Activated CD8-positive, alpha-beta memory T cell treated with anti-CD3 and anti-CD28 coated beads, Interleukin-2, amount 10 ng/mL, durations not matched to agents 7 days and 5 days (primary cell): Measurements from ENCODE around the gene ZBTB20. TPM values are rescaled to one million over a fixed set of nuclear protein-coding genes. Genes with fewer than 3 reads are reported as not detected.

Experiments used
- ATAC-seq: fragments of 150-1000 bp; cut with Tn5 transposase; one replicate; pipeline ENCODE4 v1.10.0; 2021; ENCODE audit warnings: moderate library complexity
- CTCF ChIA-PET: fragments of 350-600 bp; sonication (Branson Sonifier 250); formaldehyde crosslinking; loops from one replicate; lab custom pipeline; 2021; ENCODE audit warnings: antibody characterized with exemption; lab: Charles Lee
- DNase-seq: peaks from one replicate; pipeline ENCODE4 v3.0.0-alpha.2; 2020
- H3K27ac Mint-ChIP-seq: one replicate; pipeline ENCODE4 v1.8.0; 2021; ENCODE audit warnings: mild to moderate bottlenecking, mixed read lengths
- H3K27me3 Mint-ChIP-seq: one replicate; pipeline ENCODE4 v1.8.0; 2021; ENCODE audit warnings: mixed read lengths
- H3K36me3 Mint-ChIP-seq: one replicate; pipeline ENCODE4 v1.8.0; 2021; ENCODE audit warnings: mild to moderate bottlenecking, mixed read lengths
- H3K4me1 Mint-ChIP-seq: one replicate; pipeline ENCODE4 v1.8.0; 2021; ENCODE audit warnings: mixed read lengths
- H3K4me3 Mint-ChIP-seq: one replicate; pipeline ENCODE4 v1.8.0; 2021; ENCODE audit warnings: mild to moderate bottlenecking, moderate library complexity, mixed read lengths
- H3K9me3 Mint-ChIP-seq: one replicate; pipeline ENCODE4 v1.8.0; 2022; ENCODE audit warnings: low read depth, mixed read lengths
- total RNA-seq, 2 experiments: library from RNA; stranded (reverse); gene quantifications; one replicate each; pipeline ENCODE4 v1.2.3, GENCODE V29; 2021

ZBTB20 gene
- total RNA-seq, 2 experiments from 2014 or later: 5.6 to 10.2 TPM

- H3K27ac Mint-ChIP-seq: no peak overlapping the region
- peaks cover 21% of the 10 kb centered on the region for H3K4me1 Mint-ChIP-seq
- peak; percentile 42 for ATAC-seq
These were observed 753.6 kb downstream of the ZBTB20 start for GRCh38 chr3:114393367-114394072.

GRCh38 chr3:114392831-114393230 lies 754.3 kb downstream of the ZBTB20 start:
- H3K27ac Mint-ChIP-seq: no peak overlapping the region
- H3K9me3 Mint-ChIP-seq: no peaks in the 10 kb centered on the region
- no peak overlapping the region for H3K4me3 Mint-ChIP-seq
- H3K4me1 Mint-ChIP-seq: peaks cover 24% of the 10 kb centered on the region
- no peak for ATAC-seq
- CTCF ChIA-PET: interaction anchor here (0.9 to 3.5 kb wide), 3 partner anchors 9 to 29 kb away, joined by 3 to 22 read pairs (median 9); no protein-coding TSS in a partner anchor
- no peak for DNase-seq
- H3K27me3 Mint-ChIP-seq: no peaks in the 10 kb centered on the region
- no peaks in the 10 kb centered on the region for H3K36me3 Mint-ChIP-seq

More at GRCh38 chr3:114393367-114394072, 753.6 kb downstream of the ZBTB20 start:
- H3K36me3 Mint-ChIP-seq: no peaks in the 10 kb centered on the region
- CTCF ChIA-PET: interaction anchor here (0.9 to 3.5 kb wide), 3 partner anchors 10 to 30 kb away, joined by 3 to 22 read pairs (median 9); no protein-coding TSS in a partner anchor
- no peak for DNase-seq
- no peaks in the 10 kb centered on the region for H3K27me3 Mint-ChIP-seq
- H3K9me3 Mint-ChIP-seq: no peaks in the 10 kb centered on the region
- peak overlapping the region; percentile 27 for H3K4me3 Mint-ChIP-seq

GRCh38 chr3:114389156-114389555 lies 757.9 kb downstream of the ZBTB20 start:
- Mint-ChIP-seq H3K4me3 (no peak overlapping the region), H3K27me3 (no peaks in the 10 kb centered on the region)

GRCh38 chr3:114384558-114384903 lies 762.6 kb downstream of the ZBTB20 start:
- Mint-ChIP-seq H3K27me3 (no peaks in the 10 kb centered on the region), H3K4me1 (peaks cover 15% of the 10 kb centered on the region), H3K36me3 (no peaks in the 10 kb centered on the region), H3K27ac (peak overlapping the region; percentile 83), H3K4me3 (peak overlapping the region; percentile 65), H3K9me3 (no peaks in the 10 kb centered on the region)
- ATAC-seq: no peak
- DNase-seq: no peak
- CTCF ChIA-PET: interaction anchor here (0.6 to 8.4 kb wide), 24 partner anchors 9 to 747 kb away, joined by 3 to 95 read pairs (median 4); no protein-coding TSS in a partner anchor

More at GRCh38 chr3:114389156-114389555, 757.9 kb downstream of the ZBTB20 start:
- H3K27ac Mint-ChIP-seq: peak overlapping the region; percentile 30
- H3K9me3 Mint-ChIP-seq: no peaks in the 10 kb centered on the region
- no peaks in the 10 kb centered on the region for H3K36me3 Mint-ChIP-seq
- CTCF ChIA-PET: interaction anchor here (1.2 to 1.8 kb wide), 2 partner anchors 10 to 29 kb away, joined by 8 to 9 read pairs; no protein-coding TSS in a partner anchor
- DNase-seq: peak; percentile 64
- peaks cover 27% of the 10 kb centered on the region for H3K4me1 Mint-ChIP-seq
- ATAC-seq: peak; percentile 58

GRCh38 chr3:114383875-114384557 lies 763.1 kb downstream of the ZBTB20 start:
- Mint-ChIP-seq H3K9me3 (no peaks in the 10 kb centered on the region), H3K4me3 (peak overlapping the region; percentile 65), H3K4me1 (peaks cover 13% of the 10 kb centered on the region), H3K27ac (peak overlapping the region; percentile 83), H3K36me3 (no peaks in the 10 kb centered on the region), H3K27me3 (no peaks in the 10 kb centered on the region)
- CTCF ChIA-PET: interaction anchor here (0.6 to 8.4 kb wide), 27 partner anchors 9 to 746 kb away, joined by 3 to 95 read pairs (median 4); no protein-coding TSS in a partner anchor
- DNase-seq (peak; percentile 81), ATAC-seq (peak; percentile 90)

- no peaks in the 10 kb centered on the region for H3K27me3 Mint-ChIP-seq
- no peak for DNase-seq
- no peaks in the 10 kb centered on the region for H3K9me3 Mint-ChIP-seq
- ATAC-seq: no peak
- H3K36me3 Mint-ChIP-seq: no peaks in the 10 kb centered on the region
- no peak overlapping the region for H3K4me3 Mint-ChIP-seq
- no peak overlapping the region for H3K27ac Mint-ChIP-seq
- peaks cover 5% of the 10 kb centered on the region for H3K4me1 Mint-ChIP-seq
- CTCF ChIA-PET: interaction anchor here (1.3 to 8.4 kb wide), 3 partner anchors 21 to 89 kb away, joined by 4 to 95 read pairs (median 8); no protein-coding TSS in a partner anchor
These were observed 766.8 kb downstream of the ZBTB20 start for GRCh38 chr3:114380233-114380651.

- peaks cover 4% of the 10 kb centered on the region for H3K4me1 Mint-ChIP-seq
- no peak overlapping the region for H3K27ac Mint-ChIP-seq
- no peaks in the 10 kb centered on the region for H3K27me3 Mint-ChIP-seq
- CTCF ChIA-PET: interaction anchor here (1.7 to 8.4 kb wide), 2 partner anchors 20 to 41 kb away, joined by 4 to 95 read pairs; no protein-coding TSS in a partner anchor
- no peak for DNase-seq
- no peaks in the 10 kb centered on the region for H3K36me3 Mint-ChIP-seq
- no peaks in the 10 kb centered on the region for H3K9me3 Mint-ChIP-seq
- H3K4me3 Mint-ChIP-seq: no peak overlapping the region
- ATAC-seq: no peak
These were observed 767.8 kb downstream of the ZBTB20 start for GRCh38 chr3:114379266-114379665.

- H3K36me3 Mint-ChIP-seq: no peaks in the 10 kb centered on the region
- H3K27me3 Mint-ChIP-seq: no peaks in the 10 kb centered on the region
- H3K4me3 Mint-ChIP-seq: no peak overlapping the region
- no peak overlapping the region for H3K27ac Mint-ChIP-seq
- H3K9me3 Mint-ChIP-seq: no peaks in the 10 kb centered on the region
- no peak for DNase-seq
- no peak for ATAC-seq
- CTCF ChIA-PET: interaction anchor here (8.4 kb wide), 1 partner anchor 41 kb away, joined by 95 read pairs; no protein-coding TSS in a partner anchor
- H3K4me1 Mint-ChIP-seq: no peaks in the 10 kb centered on the region
These were observed 768.3 kb downstream of the ZBTB20 start for GRCh38 chr3:114378760-114379159.

GRCh38 chr3:114377426-114377825 lies 769.7 kb downstream of the ZBTB20 start:
- no peak for DNase-seq
- Mint-ChIP-seq H3K27me3 (no peaks in the 10 kb centered on the region), H3K9me3 (no peaks in the 10 kb centered on the region), H3K36me3 (no peaks in the 10 kb centered on the region), H3K4me1 (no peaks in the 10 kb centered on the region), H3K4me3 (no peak overlapping the region), H3K27ac (no peak overlapping the region)
- ATAC-seq: no peak
- CTCF ChIA-PET: no interaction called here

GRCh38 chr3:114376516-114377185 lies 770.4 kb downstream of the ZBTB20 start:
- Mint-ChIP-seq H3K36me3 (no peaks in the 10 kb centered on the region), H3K4me1 (no peaks in the 10 kb centered on the region), H3K4me3 (no peak overlapping the region), H3K9me3 (no peaks in the 10 kb centered on the region), H3K27me3 (no peaks in the 10 kb centered on the region), H3K27ac (no peak overlapping the region)
- DNase-seq: no peak
- no peak for ATAC-seq
- CTCF ChIA-PET: no interaction called here

- DNase-seq: no peak
- CTCF ChIA-PET: interaction anchor here (1.1 to 1.6 kb wide), 2 partner anchors 8 to 42 kb away, joined by 3 to 4 read pairs; no protein-coding TSS in a partner anchor
- no peak overlapping the region for H3K27ac Mint-ChIP-seq
- no peaks in the 10 kb centered on the region for H3K9me3 Mint-ChIP-seq
- no peaks in the 10 kb centered on the region for H3K27me3 Mint-ChIP-seq
- no peak for ATAC-seq
- H3K4me3 Mint-ChIP-seq: no peak overlapping the region
- H3K4me1 Mint-ChIP-seq: no peaks in the 10 kb centered on the region
- H3K36me3 Mint-ChIP-seq: no peaks in the 10 kb centered on the region
These were observed 771.3 kb downstream of the ZBTB20 start for GRCh38 chr3:114375608-114376421.

- H3K4me3 Mint-ChIP-seq: no peak overlapping the region
- DNase-seq (no peak), ATAC-seq (no peak)
- no peaks in the 10 kb centered on the region for H3K4me1 Mint-ChIP-seq
- H3K36me3 Mint-ChIP-seq: no peaks in the 10 kb centered on the region
- CTCF ChIA-PET: interaction anchor here (1.0 to 1.6 kb wide), 3 partner anchors 9 to 44 kb away, joined by 3 to 4 read pairs (median 3); no protein-coding TSS in a partner anchor
- H3K27ac Mint-ChIP-seq: no peak overlapping the region
- no peaks in the 10 kb centered on the region for H3K9me3 Mint-ChIP-seq
- no peaks in the 10 kb centered on the region for H3K27me3 Mint-ChIP-seq
These were observed 772.6 kb downstream of the ZBTB20 start for GRCh38 chr3:114374433-114374990.
